Common myeloid progenitor, CD34-positive (primary cell): ENCODE measurements around the gene PLCB3.

Source experiments
- CTCF ChIA-PET: fragments of 350-600 bp; sonication (Branson Sonifier 250); formaldehyde crosslinking; loops from one replicate; lab custom pipeline; 2021; ENCODE audit warnings: antibody characterized with exemption; lab: Charles Lee
- POLR2A ChIA-PET: fragments of 350-600 bp; sonication (Branson Sonifier 250); formaldehyde crosslinking; loops from one replicate; lab custom pipeline; 2021; ENCODE audit warnings: antibody characterized with exemption; lab: Charles Lee
- DNase-seq, 3 donors: peaks; one replicate each; pipeline versions ENCODE4 v3.0.0 to v3.0.0-alpha.2; 2013
- H3K27ac ChIP-seq, 2 experiments: 1 replicate in 1 of 2; 2 replicates in 1 of 2; pipeline ENCODE4 v1.7.0; 2013; ENCODE audit warnings: inconsistent platforms in 2 of 2, low read length in 2 of 2, mild to moderate bottlenecking in 2 of 2, low read depth in 1 of 2, moderate library complexity in 1 of 2; ENCODE audit not compliant: severe bottlenecking in 2 of 2, insufficient read depth in 1 of 2, poor library complexity in 1 of 2
- H3K27me3 ChIP-seq, 5 experiments: replicated peaks in 2 of 5; 1 replicate in 3 of 5; 2 replicates in 2 of 5; pipeline versions ENCODE4 v1.6.1 to v1.7.0; 2013; ENCODE audit warnings: low read length in 4 of 5, mild to moderate bottlenecking in 2 of 5, moderate library complexity in 2 of 5, inconsistent platforms in 1 of 5; ENCODE audit not compliant: insufficient read depth in 5 of 5, control insufficient read depth in 4 of 5
- H3K36me3 ChIP-seq, 4 experiments: 1 replicate in 2 of 4; 2 replicates in 2 of 4; pipeline versions ENCODE4 v1.6.1 to v1.7.0; 2013; ENCODE audit warnings: low read length in 3 of 4, control low read depth in 1 of 4, mild to moderate bottlenecking in 1 of 4; ENCODE audit not compliant: control insufficient read depth in 4 of 4, insufficient read depth in 4 of 4
- H3K4me1 ChIP-seq, 4 experiments: 1 replicate in 3 of 4; 2 replicates in 1 of 4; pipeline versions ENCODE4 v1.6.1 to v1.7.1; 2013; ENCODE audit warnings: low read length in 3 of 4, mild to moderate bottlenecking in 3 of 4, control low read depth in 1 of 4, inconsistent platforms in 1 of 4, moderate library complexity in 1 of 4; ENCODE audit not compliant: control insufficient read depth in 4 of 4, insufficient read depth in 4 of 4; ENCODE audit errors: control extremely low read depth in 1 of 4
- H3K4me3 ChIP-seq, 7 experiments: 1 replicate in 4 of 7; 2 replicates in 3 of 7; pipeline versions ENCODE4 v1.5.1 to v1.7.0; 2013; ENCODE audit warnings: mild to moderate bottlenecking in 7 of 7, low read length in 6 of 7, moderate library complexity in 6 of 7, inconsistent platforms in 2 of 7, low read depth in 2 of 7, control low read depth in 1 of 7; ENCODE audit not compliant: insufficient read depth in 4 of 7, control insufficient read depth in 1 of 7; ENCODE audit errors: extremely low read depth in 1 of 7
- H3K9me3 ChIP-seq, 5 experiments: 1 replicate in 4 of 5; 2 replicates in 1 of 5; pipeline versions ENCODE4 v1.6.1 to v1.7.1; 2013; ENCODE audit warnings: low read length in 4 of 5, mild to moderate bottlenecking in 2 of 5, inconsistent platforms in 1 of 5, low read depth in 1 of 5, moderate library complexity in 1 of 5; ENCODE audit not compliant: control insufficient read depth in 4 of 5, insufficient read depth in 2 of 5; ENCODE audit errors: control extremely low read depth in 1 of 5
- WGBS: methylation state at CpG from one replicate; pipeline ENCODE4 v1.1.5; 2013; ENCODE audit not compliant: insufficient coverage; 5-methylcytosine and 5-hydroxymethylcytosine counted together

The PLCB3 gene

DNA sequence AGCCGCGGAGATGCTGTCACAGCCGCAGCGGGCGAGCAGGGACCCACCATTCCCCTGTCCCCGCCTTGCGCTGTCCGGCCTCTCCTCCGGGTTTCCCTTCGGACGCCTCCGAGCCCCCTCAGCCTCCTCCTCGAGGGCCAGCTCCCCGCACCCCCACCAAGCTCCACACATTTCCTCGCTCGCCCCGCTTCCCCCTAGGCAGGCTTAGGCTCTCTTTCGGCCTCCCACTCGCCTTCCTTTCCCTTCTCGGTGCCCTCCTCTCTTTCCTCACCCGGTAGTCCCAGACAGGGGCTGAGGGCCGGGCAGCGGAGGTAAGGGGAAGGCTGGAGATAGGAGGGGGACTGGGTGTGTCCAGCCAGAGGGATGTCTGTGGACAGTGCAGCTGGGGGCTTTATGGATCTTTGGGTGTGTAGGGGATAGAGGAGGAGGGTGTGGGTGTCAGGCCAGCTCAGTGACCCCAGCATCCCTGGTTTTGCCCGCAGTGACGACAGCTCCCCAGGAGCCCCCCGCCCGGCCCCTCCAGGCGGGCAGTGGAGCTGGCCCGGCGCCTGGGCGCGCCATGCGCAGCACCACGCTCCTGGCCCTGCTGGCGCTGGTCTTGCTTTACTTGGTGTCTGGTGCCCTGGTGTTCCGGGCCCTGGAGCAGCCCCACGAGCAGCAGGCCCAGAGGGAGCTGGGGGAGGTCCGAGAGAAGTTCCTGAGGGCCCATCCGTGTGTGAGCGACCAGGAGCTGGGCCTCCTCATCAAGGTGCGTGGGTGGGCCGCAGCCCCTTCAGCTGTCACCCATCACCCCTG, 41.3 kb downstream of the PLCB3 start:
- CTCF ChIA-PET: interaction anchor here (1.4 to 6.1 kb wide), 2 partner anchors 10 to 22 kb away, joined by 4 to 45 read pairs; partner anchors contain the start of genes CATSPERZ and ESRRA
- no peak for DNase-seq
- H3K9me3 ChIP-seq: no peaks in the 10 kb centered on the region
- 40% methylated on average over 29 of the region's 42 CpGs for WGBS
- no peak overlapping the region for H3K27ac ChIP-seq
- H3K36me3 ChIP-seq: peaks cover 0 to 2% (median 0%) of the 10 kb centered on the region in 4 experiments
- H3K4me1 ChIP-seq: peaks cover 0 to 23% (median 18%) of the 10 kb centered on the region in 4 experiments
- POLR2A ChIA-PET: no interaction called here
- peak overlapping the region in 6 of 7 experiments; percentile 10 to 62 (median 40) for H3K4me3 ChIP-seq
- H3K27me3 ChIP-seq: peaks cover 14 to 83% (median 44%) of the 10 kb centered on the region in 5 experiments

DNA sequence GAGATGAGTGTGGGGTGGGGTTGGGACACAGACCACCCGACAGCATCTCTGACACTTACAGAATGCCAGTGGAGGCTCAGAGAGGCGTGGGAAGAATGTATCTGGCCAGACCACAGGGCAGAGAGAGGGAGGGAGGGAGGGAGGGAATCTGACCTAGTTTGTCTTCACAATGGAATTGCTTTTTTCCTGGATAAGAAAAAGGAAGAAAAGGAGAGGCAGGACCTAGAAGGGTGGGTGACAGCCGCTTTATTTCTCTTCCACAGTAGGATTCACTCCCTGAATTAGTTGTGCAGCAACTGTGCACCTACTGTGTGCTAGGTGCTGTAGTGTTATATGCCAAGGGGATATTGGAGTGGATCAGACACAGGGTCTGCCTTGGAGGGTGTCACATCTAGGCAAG, 43.4 kb downstream of the PLCB3 start:
- ChIA-PET POLR2A (interaction anchor here (0.7 kb wide), 1 partner anchor 90 kb away, joined by 4 read pairs; no protein-coding TSS in a partner anchor), CTCF (interaction anchor here (0.7 to 2.4 kb wide), 6 partner anchors 31 to 1735 kb away, joined by 3 to 6 read pairs (median 3); no protein-coding TSS in a partner anchor)
- 81% methylated on average over 3 of the region's 3 CpGs for WGBS
- Histone ChIP-seq H3K27ac (no peak overlapping the region), H3K4me3 (no peak overlapping the region), H3K9me3 (no peaks in the 10 kb centered on the region), H3K36me3 (no peaks in the 10 kb centered on the region), H3K4me1 (peaks cover 0 to 39% (median 28%) of the 10 kb centered on the region in 4 experiments), H3K27me3 (peaks cover 14 to 99% (median 61%) of the 10 kb centered on the region in 5 experiments)
- DNase-seq: no peak

DNA sequence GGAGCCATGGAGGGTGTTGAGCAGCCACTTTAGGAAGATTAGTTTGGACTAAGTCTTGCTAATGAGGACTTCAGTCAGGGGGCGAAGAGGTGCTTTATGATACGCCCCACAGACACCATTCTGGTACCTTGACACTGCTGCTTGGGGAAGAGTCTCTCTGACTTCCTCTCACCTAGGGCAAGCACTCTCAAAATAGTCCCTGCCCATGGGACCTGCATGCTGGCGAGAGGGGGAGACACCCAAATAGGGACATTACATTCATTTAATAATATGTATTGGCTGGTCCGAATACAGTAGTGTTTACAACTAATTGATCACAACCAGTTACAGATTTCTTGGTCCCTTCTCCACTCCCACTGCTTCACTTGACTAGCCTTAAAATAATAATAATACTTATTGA, 44.4 kb downstream of the PLCB3 start:
- CTCF ChIA-PET: interaction anchor here (0.7 to 2.4 kb wide), 6 partner anchors 32 to 1736 kb away, joined by 3 to 6 read pairs (median 3); no protein-coding TSS in a partner anchor
- Histone ChIP-seq H3K4me1 (peaks cover 0 to 49% (median 38%) of the 10 kb centered on the region in 4 experiments), H3K4me3 (no peak overlapping the region), H3K36me3 (no peaks in the 10 kb centered on the region), H3K27ac (no peak overlapping the region), H3K27me3 (peaks cover 14 to 99% (median 64%) of the 10 kb centered on the region in 5 experiments), H3K9me3 (no peaks in the 10 kb centered on the region)
- POLR2A ChIA-PET: interaction anchor here (1.1 kb wide), 1 partner anchor 25 kb away, joined by 6 read pairs; no protein-coding TSS in a partner anchor
- WGBS: 100% methylated on average over 2 of the region's 4 CpGs
- DNase-seq: no peak

DNA sequence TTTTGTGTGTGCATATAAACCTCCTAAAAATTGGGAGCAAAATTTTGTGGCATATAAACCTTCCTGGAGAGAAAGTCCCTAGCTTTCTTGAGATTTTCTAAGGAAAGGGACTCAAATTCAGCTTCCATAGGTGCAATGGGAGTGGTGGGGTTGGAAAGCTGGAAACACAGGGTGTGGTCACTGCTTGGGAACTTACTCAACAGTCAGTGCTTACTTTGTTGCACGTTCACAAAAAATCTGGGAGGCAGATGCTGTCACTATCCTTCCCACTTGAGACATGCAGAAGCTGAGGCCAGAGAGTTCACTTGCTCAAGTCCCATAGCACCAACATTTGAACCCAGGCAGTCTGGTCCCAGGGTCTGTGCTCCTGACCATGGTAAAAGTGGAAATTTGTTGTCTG, 44.9 kb downstream of the PLCB3 start:
- no peak overlapping the region for H3K4me3 ChIP-seq
- ChIA-PET POLR2A (interaction anchor here (1.1 kb wide), 1 partner anchor 26 kb away, joined by 6 read pairs; no protein-coding TSS in a partner anchor), CTCF (interaction anchor here (1.1 to 2.9 kb wide), 4 partner anchors 12 to 90 kb away, joined by 3 to 10 read pairs (median 5); partner anchors contain the start of genes BAD, FERMT3, PRDX5 and TRMT112)
- H3K36me3 ChIP-seq: no peaks in the 10 kb centered on the region
- no peak for DNase-seq
- peaks cover 0 to 50% (median 40%) of the 10 kb centered on the region in 4 experiments for H3K4me1 ChIP-seq
- H3K27ac ChIP-seq: no peak overlapping the region
- H3K9me3 ChIP-seq: no peaks in the 10 kb centered on the region
- 22% methylated on average over 1 of the region's 1 CpG for WGBS
- peaks cover 14 to 95% (median 62%) of the 10 kb centered on the region in 5 experiments for H3K27me3 ChIP-seq

DNA sequence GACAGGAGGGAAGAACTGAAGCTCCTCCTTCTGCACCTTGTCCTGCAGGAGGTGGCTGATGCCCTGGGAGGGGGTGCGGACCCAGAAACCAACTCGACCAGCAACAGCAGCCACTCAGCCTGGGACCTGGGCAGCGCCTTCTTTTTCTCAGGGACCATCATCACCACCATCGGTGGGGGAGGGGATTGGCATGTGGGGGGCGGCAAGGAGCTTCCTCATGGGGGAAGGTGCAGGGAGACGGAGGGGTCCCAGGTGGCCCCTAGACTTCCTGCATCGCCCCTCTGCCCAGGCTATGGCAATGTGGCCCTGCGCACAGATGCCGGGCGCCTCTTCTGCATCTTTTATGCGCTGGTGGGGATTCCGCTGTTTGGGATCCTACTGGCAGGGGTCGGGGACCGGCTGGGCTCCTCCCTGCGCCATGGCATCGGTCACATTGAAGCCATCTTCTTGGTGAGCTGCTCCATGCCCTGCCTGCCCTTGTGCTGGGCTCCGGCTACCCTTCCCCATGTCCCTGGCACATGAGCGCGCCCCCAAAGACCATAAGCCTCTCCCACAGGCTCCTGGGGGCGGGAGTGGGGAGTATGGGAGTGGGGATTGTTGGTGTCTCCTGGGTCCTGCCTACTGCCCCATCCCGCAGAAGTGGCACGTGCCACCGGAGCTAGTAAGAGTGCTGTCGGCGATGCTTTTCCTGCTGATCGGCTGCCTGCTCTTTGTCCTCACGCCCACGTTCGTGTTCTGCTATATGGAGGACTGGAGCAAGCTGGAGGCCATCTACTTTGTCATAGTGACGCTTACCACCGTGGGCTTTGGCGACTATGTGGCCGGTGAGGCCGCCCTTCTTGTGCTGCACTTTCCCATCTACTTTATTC, 45.7 kb downstream of the PLCB3 start:
- no peaks in the 10 kb centered on the region for H3K9me3 ChIP-seq
- CTCF ChIA-PET: interaction anchor here (0.8 to 2.9 kb wide), 7 partner anchors 13 to 91 kb away, joined by 3 to 10 read pairs (median 4); partner anchors contain the start of genes BAD, FERMT3, PRDX5 and TRMT112
- POLR2A ChIA-PET: interaction anchor here (0.5 to 1.1 kb wide), 2 partner anchors 21 to 26 kb away, joined by 5 to 6 read pairs; no protein-coding TSS in a partner anchor
- H3K36me3 ChIP-seq: no peaks in the 10 kb centered on the region
- WGBS: 5% methylated on average over 27 of the region's 34 CpGs
- H3K4me3 ChIP-seq: no peak overlapping the region
- peaks cover 0 to 41% (median 33%) of the 10 kb centered on the region in 4 experiments for H3K4me1 ChIP-seq
- H3K27ac ChIP-seq: no peak overlapping the region
- no peak for DNase-seq
- H3K27me3 ChIP-seq: peaks cover 14 to 93% (median 65%) of the 10 kb centered on the region in 5 experiments

DNA sequence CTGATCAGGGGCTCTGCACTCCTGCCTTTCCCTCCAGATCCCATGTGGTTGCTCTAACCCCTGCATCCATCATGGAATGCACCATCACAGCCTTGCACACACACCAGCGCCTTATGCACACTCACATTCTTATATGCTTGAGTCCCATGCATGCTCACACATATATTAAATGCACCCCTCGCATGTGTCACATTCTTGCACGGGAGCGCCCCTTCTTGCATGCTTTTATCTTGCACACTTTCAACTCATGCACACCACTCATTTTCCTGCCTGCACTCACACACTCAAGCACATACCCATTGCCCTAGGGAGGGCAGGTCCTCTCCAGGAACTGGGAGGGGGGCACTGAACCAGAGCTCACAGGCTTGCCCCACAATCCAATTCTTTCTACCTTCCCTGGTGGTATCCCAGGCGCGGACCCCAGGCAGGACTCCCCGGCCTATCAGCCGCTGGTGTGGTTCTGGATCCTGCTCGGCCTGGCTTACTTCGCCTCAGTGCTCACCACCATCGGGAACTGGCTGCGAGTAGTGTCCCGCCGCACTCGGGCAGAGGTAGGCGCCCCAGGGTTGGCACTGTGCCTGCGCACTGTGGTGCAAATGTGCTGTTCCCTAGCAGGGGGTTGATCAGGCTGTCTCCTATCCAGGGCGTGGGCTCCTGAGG, 46.5 kb downstream of the PLCB3 start:
- H3K27me3 ChIP-seq: peaks cover 14 to 86% (median 62%) of the 10 kb centered on the region in 5 experiments
- H3K36me3 ChIP-seq: no peaks in the 10 kb centered on the region
- no peak overlapping the region for H3K27ac ChIP-seq
- WGBS: 11% methylated on average over 17 of the region's 18 CpGs
- POLR2A ChIA-PET: no interaction called here
- H3K4me3 ChIP-seq: no peak overlapping the region
- CTCF ChIA-PET: interaction anchor here (1.1 to 2.9 kb wide), 5 partner anchors 13 to 92 kb away, joined by 3 to 10 read pairs (median 4); partner anchors contain the start of genes BAD and FERMT3
- peak in 2 of 3 donors; percentile 41 to 43 for DNase-seq
- H3K4me1 ChIP-seq: peaks cover 0 to 35% (median 28%) of the 10 kb centered on the region in 4 experiments
- no peaks in the 10 kb centered on the region for H3K9me3 ChIP-seq
